Measurements from ENCODE around the gene BEND7.

Gene BEND7

DNA sequence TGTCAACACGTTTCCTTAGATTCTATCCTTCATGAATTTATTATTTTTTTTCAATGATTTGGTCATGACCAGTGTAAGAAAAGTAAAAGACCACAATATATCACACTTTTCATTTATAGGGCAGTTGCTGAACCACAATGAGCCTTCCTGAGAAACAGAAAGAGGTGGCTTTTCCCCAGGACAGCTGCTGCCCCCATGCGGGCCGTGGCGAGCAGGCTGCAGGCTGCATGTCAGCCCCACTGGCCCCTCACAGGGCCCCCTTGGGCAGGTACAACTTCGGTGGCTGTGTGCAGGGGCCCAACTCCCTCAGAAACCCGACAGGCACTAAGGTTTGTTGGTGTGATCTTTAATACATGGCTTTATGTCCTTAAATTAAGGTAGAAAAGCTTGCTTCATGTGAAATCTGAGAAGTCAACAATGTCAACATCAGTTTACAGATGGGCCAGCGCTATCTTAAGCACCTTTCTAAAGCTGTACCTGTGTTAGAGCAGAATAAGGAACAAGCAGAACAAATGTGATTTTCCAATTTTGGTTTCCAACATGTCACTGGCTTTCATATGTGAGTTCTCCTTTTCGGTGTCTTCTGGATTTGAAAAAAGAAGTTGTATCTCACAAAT is 10.6 kb downstream of the BEND7 start:
- DNase-seq: no peak

- no peak for DNase-seq
Measured at GRCh38 chr10:13517675-13518074, 11.1 kb downstream of the BEND7 start.

DNA sequence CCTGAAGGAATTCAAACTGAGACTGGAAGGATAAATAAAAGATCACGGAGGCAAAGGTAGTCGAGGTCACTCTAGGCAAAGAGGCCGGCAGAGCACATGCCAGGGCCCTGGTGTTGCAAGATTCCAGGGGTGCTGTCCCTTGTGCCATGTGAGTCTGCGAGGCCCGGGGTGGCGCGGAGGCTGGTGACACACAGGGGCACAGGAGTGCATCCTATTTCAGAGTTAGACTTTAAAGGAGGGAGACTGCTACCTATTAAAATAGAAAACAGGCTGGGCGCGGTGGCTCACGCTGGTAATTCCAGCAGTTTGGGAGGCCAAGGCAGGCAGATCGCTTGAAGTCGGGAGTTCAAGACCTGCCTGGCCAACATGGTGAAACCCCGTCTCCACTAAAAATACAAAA is 12.6 kb downstream of the BEND7 start:
- no peak for DNase-seq

- no peak for DNase-seq
Measured at GRCh38 chr10:13515467-13515866, 13.3 kb downstream of the BEND7 start.

GRCh38 chr10:13514296-13514695 is 14.5 kb downstream of the BEND7 start:
- no peak for DNase-seq

DNA sequence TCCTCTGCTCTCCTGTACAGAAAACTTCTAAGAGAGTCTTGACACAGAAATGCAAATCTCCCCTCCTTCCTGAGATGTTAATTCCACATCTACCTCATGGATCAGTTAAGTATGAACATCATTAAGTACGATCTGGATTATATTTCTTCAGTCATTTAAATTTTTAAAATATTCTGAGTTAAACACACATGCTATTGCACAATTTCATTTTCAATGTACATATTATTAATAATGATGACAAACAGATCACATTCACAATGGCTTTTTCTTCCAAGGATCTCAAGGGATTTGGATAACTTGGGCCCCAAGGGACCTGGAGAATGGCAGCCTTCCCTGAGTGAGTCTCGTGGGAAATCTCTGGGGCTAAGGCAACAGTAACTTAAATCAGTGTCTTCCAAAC is 16.2 kb downstream of the BEND7 start:
- no peak for DNase-seq

- DNase-seq: no peak
Measured at GRCh38 chr10:13511409-13511808, 17.4 kb downstream of the BEND7 start.

DNA sequence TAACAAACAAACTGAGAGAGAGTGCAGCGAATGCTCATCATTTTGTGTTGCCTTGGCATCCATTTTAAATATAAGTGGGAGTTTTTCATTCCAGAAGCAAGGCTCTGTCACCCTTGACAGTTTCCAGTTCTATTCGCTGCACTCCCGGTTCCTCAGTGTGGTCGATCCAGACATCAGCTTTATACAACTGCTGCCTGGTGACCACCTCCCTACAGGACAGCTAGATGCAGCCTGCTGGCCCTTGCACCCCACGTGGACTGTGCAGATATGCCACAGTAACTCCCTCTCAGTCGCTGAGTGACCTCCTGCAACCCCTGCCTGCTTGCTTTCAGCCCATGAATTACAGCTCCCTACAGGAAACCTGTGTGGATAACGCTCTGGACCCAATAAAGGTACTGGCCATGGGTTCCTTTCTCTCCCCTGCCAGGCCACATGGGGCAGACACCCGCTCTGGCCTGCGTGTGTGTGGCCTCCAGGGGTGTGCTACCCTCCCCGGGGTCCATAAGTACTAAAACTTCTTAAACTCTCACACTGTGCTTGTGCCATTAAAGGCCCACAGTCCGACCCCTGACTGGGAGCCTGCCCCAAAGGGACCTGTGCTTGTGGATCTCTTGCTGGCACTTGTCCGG is 23.6 kb downstream of the BEND7 start:
- DNase-seq: no peak

- DNase-seq: no peak
Measured at GRCh38 chr10:13503745-13504463, 24.9 kb downstream of the BEND7 start.

DNA sequence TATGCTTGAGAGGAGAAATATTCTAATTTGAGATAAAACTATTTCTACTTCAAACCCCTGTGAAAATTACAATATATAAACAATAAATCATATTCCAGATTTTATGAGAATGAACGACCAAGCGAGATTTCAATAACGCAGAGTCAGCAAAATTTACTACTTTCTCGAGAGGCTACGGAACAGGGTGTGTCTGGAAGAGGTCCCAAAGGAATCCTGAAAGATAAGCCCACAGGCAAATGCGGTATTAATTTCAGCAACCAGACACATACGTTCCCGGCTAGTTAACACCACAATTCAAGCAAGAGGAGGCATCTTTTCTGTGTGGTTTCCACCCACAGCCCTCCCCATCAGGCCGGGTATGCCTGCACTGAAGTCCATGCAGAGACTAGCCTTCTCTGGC is 26.4 kb downstream of the BEND7 start:
- DNase-seq: no peak

DNA sequence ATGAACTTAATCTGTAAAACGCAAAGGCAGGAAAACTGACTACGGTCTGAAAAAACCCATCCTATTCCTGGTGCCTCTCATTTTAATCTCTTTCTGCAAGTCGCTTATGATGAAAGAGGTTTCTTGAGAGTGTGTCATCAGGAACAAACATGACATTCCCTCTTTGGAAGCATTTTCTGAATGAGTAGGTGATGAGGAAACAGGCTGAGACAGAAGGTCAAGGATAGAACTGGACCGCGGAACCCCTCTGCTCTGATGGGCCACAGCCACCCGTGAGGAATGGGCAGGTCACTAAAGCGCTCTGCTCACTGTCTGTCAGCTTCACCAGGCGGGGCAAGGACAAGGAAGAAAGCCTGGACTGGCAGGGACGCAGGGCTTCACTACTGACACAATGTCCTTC is 28.6 kb downstream of the BEND7 start:
- DNase-seq: no peak

GRCh38 chr10:13499150-13499549 is 29.7 kb downstream of the BEND7 start:
- DNase-seq: no peak

GRCh38 chr10:13496931-13497330 is 31.9 kb downstream of the BEND7 start:
- no peak for DNase-seq

DNA sequence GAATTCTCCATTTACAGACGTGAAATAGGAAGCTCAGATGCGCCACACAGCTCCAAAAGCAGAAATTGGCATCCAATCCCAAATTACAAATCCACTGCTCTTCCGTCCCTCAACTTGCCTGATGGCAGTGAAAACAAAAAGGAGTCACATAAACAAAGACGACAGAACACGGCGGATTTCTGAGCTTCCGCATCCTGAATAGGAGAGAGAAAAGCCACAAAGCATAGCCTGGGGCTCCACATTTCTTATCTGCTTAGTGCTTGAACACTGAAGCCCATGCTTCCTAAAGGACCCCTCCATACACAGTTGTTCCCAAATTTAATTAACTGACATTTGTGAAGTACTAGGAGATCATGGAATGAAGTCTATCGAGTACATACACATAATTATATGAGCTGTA is 32.6 kb downstream of the BEND7 start:
- DNase-seq: no peak

GRCh38 chr10:13492493-13493180 is 36.2 kb downstream of the BEND7 start:
- no peak for DNase-seq

DNA sequence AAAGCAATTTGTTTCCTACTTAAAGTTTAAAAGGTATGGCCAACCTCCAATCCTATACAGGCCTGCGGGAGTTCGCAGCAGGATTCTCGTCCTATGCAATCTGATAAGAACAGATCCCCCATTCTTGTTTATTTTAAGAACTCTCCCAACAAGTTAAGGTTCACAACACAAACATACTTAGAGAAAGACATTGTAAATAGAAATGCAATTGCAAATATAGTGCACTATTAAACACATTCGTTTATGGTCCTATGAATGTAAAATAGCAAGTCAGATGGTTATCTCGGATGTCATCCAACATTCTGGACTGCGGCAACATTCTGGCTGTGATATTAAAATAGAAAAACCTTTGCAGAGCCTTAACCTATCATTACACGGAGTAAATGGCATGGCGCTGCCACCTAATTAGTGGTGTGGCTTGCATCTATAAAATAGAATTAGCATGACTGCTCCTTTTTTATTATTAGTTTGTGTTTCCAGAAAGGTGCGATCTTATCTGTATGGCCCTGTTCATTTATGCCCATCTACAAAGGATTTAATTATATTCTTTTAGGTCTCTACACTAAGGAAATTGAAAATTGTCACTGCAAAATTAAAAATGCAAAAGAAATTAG is 37.0 kb downstream of the BEND7 start:
- no peak for DNase-seq

DNA sequence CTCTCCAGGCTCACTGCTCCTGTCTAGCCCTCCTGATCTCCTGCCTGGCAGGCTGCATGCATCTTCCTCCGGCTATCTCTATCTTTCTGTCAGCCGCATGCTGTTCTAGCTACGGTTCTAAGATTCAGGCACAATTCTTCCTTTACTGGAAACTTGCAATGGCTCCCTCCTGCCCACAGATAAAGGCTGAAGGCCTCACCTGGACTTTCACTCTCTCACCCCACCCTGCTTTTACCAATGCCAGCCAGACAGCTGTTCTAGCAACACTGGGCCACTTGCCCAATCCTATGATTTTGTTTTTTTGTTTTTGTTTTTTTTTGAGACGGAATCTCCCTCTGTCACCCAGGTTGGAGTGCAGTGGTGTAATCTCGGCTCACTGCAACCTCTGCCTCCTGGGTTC is 38.3 kb downstream of the BEND7 start:
- DNase-seq: no peak

DNA sequence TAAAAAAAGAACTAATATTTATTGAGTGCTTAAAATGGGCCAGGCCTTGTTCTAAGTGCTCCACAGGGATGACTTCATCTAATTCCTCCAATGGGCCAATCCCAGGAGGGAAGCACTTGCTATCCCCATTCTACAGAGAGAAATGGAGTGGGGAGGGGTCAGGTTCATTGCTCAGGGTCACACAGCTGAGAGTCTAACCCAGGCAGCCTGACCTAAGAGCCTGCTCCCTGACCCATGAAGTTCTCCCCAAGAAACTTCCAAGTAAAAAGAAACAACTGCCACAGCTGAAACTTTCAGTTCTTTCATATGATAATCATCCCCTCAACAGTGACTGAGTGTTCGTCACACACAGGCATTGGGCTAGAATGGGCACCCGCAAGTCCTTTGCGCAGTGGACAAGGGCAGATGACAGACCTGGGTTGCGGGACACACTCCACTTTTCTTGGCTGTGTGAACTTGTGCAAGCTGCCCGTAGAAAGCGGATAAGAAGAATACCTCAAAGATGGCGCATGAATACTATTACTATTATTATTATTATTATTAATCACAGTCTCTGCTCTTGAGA is 39.7 kb downstream of the BEND7 start:
- no peak for DNase-seq

DNA sequence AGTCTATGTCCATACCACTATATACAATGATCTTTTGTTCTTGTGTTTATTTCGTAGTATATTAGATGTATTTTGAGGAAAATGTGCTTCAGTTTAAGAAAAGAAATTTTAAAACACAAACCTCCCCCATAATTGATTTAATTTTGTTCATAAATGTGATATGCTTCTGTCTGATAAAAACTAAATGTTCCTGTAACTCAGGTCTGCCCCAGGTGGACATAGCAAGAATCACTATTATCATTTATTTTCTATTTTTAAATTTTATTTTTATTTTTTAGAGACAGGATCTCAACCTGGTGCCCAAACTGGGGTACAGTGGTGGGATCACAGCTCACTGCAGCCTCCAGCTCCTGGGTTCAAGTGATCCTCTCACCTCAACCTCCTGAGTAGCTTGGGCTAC is 43.2 kb downstream of the BEND7 start:
- no peak for DNase-seq

- DNase-seq: no peak
Measured at GRCh38 chr10:13483951-13484350, 44.9 kb downstream of the BEND7 start.

DNA sequence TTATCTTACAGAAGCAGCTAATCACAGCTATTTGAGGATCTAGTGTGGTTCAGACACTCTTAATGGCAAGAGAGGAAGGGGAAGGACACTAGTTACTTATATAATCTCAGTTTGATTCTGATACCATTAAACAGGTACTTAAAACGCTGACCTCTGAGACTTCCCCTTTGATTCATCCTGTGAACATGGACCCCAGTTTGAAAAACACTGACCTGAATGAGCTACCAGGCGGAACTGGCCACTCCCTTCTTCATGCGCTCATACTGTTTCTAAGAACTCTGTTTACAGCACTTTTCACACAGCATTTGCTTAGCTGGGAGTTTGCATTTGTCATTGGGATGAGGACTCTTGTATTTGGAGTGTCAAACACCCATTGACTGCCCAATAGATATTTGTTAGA is 45.7 kb downstream of the BEND7 start:
- no peak for DNase-seq

DNA sequence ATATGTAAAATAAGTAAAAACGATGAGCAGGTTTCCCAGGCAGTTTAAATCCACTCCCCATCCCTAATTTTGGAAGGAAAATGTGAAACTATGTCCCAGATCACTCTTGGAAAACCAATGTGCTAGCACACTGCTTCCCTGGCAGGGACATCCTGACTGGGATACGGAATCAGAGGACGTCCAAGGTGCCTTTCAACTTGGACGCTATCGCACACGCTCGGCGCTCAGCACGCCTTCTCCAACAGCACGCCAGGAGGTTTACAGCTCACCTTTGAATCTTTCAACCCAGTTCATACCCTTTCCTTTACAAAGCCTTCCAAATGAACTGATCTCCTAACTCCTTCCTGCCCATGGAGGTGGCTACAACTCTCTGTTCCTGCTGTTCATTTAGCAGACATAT is 47.1 kb downstream of the BEND7 start:
- no peak for DNase-seq

DNA sequence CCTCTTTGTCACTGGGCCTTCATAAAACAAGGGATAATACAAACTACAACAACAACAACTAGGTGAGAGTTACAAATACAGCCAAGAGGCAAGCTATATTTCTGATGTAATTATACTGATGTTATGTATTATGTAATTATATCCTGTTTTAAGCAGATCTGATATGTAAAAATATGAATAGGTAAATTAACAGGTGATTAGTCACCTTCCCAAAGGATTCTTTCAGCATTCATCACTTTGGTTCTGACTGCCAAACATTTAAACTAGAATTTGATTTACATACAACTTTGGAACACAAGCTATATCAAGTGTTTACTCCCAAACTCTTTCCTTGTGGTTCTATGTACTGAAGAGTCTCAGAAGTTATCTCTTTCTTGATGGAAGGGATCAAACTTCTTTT is 53.7 kb downstream of the BEND7 start:
- DNase-seq: no peak

Data from effector CD8-positive, alpha-beta T cell (primary cell).